Adrenal gland (tissue), 12 donors: ENCODE measurements around the gene EXD3. TPM values are rescaled to one million over a fixed set of nuclear protein-coding genes. Genes with fewer than 3 reads are reported as not detected.

Source experiments
- DNase-seq, 7 donors: peaks; one replicate each; pipeline ENCODE4 v3.0.0-alpha.2; 2019 to 2020
- H3K27ac ChIP-seq, 5 donors: fragments of 200-600 bp; sonication (generic) in 4 of 5; 1 replicate in 3 of 5; 2 replicates in 2 of 5; pipeline versions ENCODE4 v1.5.1 to v1.8.0; 2016 to 2020; ENCODE audit warnings: mild to moderate bottlenecking in 1 of 5
- H3K27me3 ChIP-seq: fragments of 200-600 bp; 2 replicates; pipeline ENCODE4 v1.8.0; 2021
- H3K36me3 ChIP-seq, 2 donors: fragments of 200-600 bp; replicated peaks in 1 of 2; 1 replicate in 1 of 2; 2 replicates in 1 of 2; pipeline versions ENCODE4 v1.5.1 to v1.8.0; 2018 to 2022
- H3K4me1 ChIP-seq, 2 donors: fragments of 200-600 bp; replicated peaks in 1 of 2; 1 replicate in 1 of 2; 2 replicates in 1 of 2; pipeline versions ENCODE4 v1.5.1 to v1.8.0; 2018 to 2021
- H3K4me3 ChIP-seq, 4 donors: fragments of 200-600 bp; sonication (generic) in 3 of 4; one replicate each; pipeline ENCODE4 v1.5.1; 2016 to 2018
- H3K9me3 ChIP-seq, 3 donors: fragments of 200-600 bp; sonication (generic) in 1 of 3; replicated peaks in 1 of 3; 1 replicate in 2 of 3; 2 replicates in 1 of 3; pipeline versions ENCODE4 v1.5.1 to v1.8.0; 2016 to 2021
- POLR2A ChIP-seq, 2 donors: fragments of 450-650 bp; IDR thresholded peaks; one replicate each; pipeline ENCODE4 v1.6.1; 2017; ENCODE audit warnings: antibody characterized with exemption in 2 of 2, mild to moderate bottlenecking in 2 of 2, moderate library complexity in 1 of 2
- WGBS, 4 donors: extraction: QIAGEN DNeasy Blood & Tissue Kit in 2 of 4; methylation state at CpG; one replicate each; pipeline versions ENCODE4 v1.1.5 to v1.1.7; 2013 to 2017; 5-methylcytosine and 5-hydroxymethylcytosine counted together
- intact Hi-C, 2 donors: fragments of 100-400 bp; cut with DNase I; formaldehyde crosslinking; loops; one replicate each; pipeline versions ENCODE4 v1.14.1 to v1.15.0; 2022 to 2023
- polyA plus RNA-seq, 3 donors: library from polyadenylated mRNA; stranded (reverse); fragments of 200-250 nt in 2 of 3; fragments of 350-450 nt in 1 of 3; fragmentation: Illumina TruSeq in 1 of 3; extraction: RNeasy Lipid Tissue Mini Kit (QIAGEN cat#74804) in 1 of 3; gene quantifications; one replicate each; pipeline ENCODE4 v1.2.3, GENCODE V29; 2013 to 2014
- total RNA-seq, 9 donors: library from RNA; depleted of rRNA in 4 of 9; stranded (reverse); fragments of >200 nt in 4 of 9; fragments of 120-200 nt in 1 of 9; fragmentation: NEBNext Ultra II Directional in 1 of 9; extraction: Animal tissue kit (Norgen Biotek cat#: 25700) in 1 of 9; gene quantifications; one replicate each; pipeline versions ENCODE4 v1.1.0 to v1.2.4, GENCODE V29; 2013 to 2023
- TF ChIP-seq, protein P1 (sequence below), 6 experiments: fragments of 450-650 bp in 4 of 6; fragments of 200-600 bp in 2 of 6; sonication (generic) in 1 of 6; IDR thresholded peaks; 1 replicate in 5 of 6; 2 replicates in 1 of 6; pipeline versions ENCODE4 v1.5.1 to v1.8.0; 2016 to 2021; ENCODE audit warnings: antibody characterized with exemption in 6 of 6, mild to moderate bottlenecking in 2 of 6, moderate library complexity in 1 of 6
- donor health status: healthy with polysubstance abuse.
- donor health status: Bipolar disorder and iron deficiency.
- donor health status: DM: yes; HTN: yes; CAD: no.
- donor health status: DM: no; HTN: no; CAD: no.
- donor health status: DM: no; HTN: no; CAD: no.
- donor health status: DM: yes; HTN: yes; CAD: no.

EXD3 gene
- total and polyA plus RNA-seq, 12 donors: 1.2 to 111 (median 23.9) TPM

- peak in 3 of 7 donors; percentile 22 to 37 (median 29) for DNase-seq
- 29 to 53% (median 44%) methylated on average over 3 to 15 of the region's 15 CpGs for WGBS, 4 donors
- intact Hi-C loops: no loop called here
- peak overlapping the region in 3 of 5 donors; percentile 26 to 85 (median 31) for H3K27ac ChIP-seq
- H3K36me3 ChIP-seq: peaks cover 0 to 6% of the 10 kb centered on the region in 2 donors
- H3K27me3 ChIP-seq: no peaks in the 10 kb centered on the region
- TF ChIP-seq, protein P1, sequence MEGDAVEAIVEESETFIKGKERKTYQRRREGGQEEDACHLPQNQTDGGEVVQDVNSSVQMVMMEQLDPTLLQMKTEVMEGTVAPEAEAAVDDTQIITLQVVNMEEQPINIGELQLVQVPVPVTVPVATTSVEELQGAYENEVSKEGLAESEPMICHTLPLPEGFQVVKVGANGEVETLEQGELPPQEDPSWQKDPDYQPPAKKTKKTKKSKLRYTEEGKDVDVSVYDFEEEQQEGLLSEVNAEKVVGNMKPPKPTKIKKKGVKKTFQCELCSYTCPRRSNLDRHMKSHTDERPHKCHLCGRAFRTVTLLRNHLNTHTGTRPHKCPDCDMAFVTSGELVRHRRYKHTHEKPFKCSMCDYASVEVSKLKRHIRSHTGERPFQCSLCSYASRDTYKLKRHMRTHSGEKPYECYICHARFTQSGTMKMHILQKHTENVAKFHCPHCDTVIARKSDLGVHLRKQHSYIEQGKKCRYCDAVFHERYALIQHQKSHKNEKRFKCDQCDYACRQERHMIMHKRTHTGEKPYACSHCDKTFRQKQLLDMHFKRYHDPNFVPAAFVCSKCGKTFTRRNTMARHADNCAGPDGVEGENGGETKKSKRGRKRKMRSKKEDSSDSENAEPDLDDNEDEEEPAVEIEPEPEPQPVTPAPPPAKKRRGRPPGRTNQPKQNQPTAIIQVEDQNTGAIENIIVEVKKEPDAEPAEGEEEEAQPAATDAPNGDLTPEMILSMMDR (IDR thresholded peaks at IDR 0.05): no peak
- peak in 1 of 2 donors; percentile 4 for TF ChIP-seq POLR2A (IDR thresholded peaks at IDR 0.05)
- peaks cover 18 to 21% of the 10 kb centered on the region in 2 donors for H3K4me1 ChIP-seq
- no peaks in the 10 kb centered on the region for H3K9me3 ChIP-seq
- H3K4me3 ChIP-seq: peak overlapping the region in 2 of 4 donors; percentile 18 to 80
Observed at GRCh38 chr9:137459601-137460362, 36.8 kb upstream of the EXD3 start.

DNA sequence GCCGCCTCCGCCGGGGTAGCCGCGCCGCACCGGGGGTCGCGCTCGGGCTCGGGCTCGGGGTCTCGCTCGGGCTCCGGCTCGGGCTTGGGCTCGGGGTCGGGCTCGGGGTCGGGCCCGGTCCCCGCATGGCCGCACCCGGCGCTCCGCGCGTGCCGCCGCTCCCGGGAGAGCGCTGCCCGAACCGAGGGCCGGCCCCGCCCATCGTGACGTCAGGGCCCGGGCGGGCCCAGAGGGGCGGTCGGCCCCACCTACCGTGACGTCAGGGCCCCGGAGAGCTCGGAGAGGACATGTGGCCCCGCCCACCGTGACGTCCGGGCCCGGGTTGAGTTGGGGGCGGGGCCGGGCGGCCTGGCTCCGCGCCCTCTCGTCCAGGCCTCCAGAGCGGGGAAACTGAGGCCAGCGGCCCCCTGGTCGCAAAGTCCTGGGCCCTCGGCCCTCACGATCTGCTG is 36.2 kb upstream of the EXD3 start, which contains the start of gene NSMF:
Gene NSMF, minus strand, starts transcription at position 183 of the 449 bp plus-strand sequence. CDS start 232 bp downstream, outside the sequence.
- intact Hi-C loops: no loop called here
- H3K9me3 ChIP-seq: no peaks in the 10 kb centered on the region
- H3K4me1 ChIP-seq: peaks cover 24 to 27% of the 10 kb centered on the region in 2 donors
- H3K27ac ChIP-seq: peak within 1 kb of the TSS in 3 of 5 donors; percentile 31 to 85 (median 62)
- DNase-seq: peak; percentile 90 to 96 (median 96)
- TF ChIP-seq, protein P1 (IDR thresholded peaks at IDR 0.05): no peak
- TF ChIP-seq POLR2A (IDR thresholded peaks at IDR 0.05): peak; percentile 72 to 79
- H3K4me3 ChIP-seq: peak within 1 kb of the TSS in 3 of 4 donors; percentile 45 to 80 (median 53)
- H3K27me3 ChIP-seq: no peaks in the 10 kb centered on the region
- peaks cover 0 to 6% of the 10 kb centered on the region in 2 donors for H3K36me3 ChIP-seq
- WGBS, 4 donors: 1% methylated on average over 46 to 60 of the region's 62 CpGs; no CpG with 5 or more reads in 2 of the 4 donors

DNA sequence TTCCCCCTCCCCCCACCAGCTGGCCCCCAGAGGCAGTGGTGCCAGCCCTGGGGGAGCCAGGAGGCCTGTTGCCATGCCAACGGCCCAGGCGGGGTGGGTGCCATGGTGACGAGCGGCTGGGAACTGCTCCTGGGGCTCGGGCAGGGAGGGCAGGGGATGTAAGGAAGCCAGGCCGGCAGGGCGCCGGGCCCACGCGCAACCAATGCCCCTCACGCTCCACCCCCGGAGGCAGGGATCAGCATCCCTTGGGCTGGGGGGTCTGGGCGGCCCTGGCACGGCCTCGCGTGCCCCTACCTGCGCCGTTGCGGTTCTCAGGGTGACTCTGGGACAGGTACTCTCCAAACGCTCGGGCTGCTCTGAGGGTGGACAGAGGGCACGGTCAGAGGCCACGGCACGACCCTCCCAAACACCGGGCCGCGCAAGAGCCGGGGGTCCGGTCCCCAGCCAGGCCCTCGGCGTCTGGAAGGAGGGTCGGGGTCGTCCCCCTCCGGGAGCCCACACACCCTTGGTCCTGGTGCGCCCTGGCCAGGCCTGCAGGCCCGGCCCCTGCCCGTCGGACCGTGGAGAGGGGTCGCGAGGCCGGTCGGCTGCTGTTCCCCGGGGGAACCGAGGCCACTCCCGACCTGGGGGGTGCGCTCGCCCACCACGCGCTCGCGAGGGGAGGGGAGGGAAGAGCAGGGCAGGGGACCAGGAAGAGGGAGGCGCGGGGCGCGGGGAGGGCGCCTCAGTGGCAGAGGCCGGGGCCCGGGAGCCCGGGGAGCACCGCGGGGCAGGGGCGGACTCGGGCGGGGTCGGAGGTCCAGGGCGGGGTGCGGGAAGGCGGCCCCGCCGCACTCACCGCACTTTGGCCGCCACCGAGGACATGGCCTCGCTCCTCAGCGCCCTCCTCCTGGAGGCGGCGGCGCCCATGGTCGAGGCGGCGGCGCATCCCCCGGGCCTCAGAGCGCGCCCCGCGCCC is 35.5 kb upstream of the EXD3 start:
- Histone ChIP-seq H3K9me3 (no peaks in the 10 kb centered on the region), H3K36me3 (peaks cover 0 to 6% of the 10 kb centered on the region in 2 donors), H3K27ac (peak overlapping the region in 3 of 5 donors; percentile 31 to 85 (median 62)), H3K4me3 (peak overlapping the region in 3 of 4 donors; percentile 45 to 80 (median 53)), H3K27me3 (no peaks in the 10 kb centered on the region), H3K4me1 (peaks cover 25 to 27% of the 10 kb centered on the region in 2 donors)
- intact Hi-C loops: no loop called here
- DNase-seq: peak in 6 of 7 donors; percentile 27 to 85 (median 38)
- 17 to 60% (median 23%) methylated on average over 8 to 88 of the region's 88 CpGs for WGBS, 4 donors
- TF ChIP-seq, protein P1 (IDR thresholded peaks at IDR 0.05): peak in 1 of 6 experiments; percentile 11
- TF ChIP-seq POLR2A (IDR thresholded peaks at IDR 0.05): no peak
